ENCODE measurements around the gene PIAS1. TPM values are rescaled to one million over a fixed set of nuclear protein-coding genes. Genes with fewer than 3 reads are reported as not detected.
"Not testable (repeated sequence)": the region's sequence is repeated elsewhere in the genome, so short reads cannot be mapped to it uniquely, and the experiment has no call there.

PIAS1 gene
- total and polyA plus RNA-seq, 2 donors (not counting 3 experiments of a cell fraction or from before 2014, with no cell fraction given): 23.7 to 24.2 TPM

DNA sequence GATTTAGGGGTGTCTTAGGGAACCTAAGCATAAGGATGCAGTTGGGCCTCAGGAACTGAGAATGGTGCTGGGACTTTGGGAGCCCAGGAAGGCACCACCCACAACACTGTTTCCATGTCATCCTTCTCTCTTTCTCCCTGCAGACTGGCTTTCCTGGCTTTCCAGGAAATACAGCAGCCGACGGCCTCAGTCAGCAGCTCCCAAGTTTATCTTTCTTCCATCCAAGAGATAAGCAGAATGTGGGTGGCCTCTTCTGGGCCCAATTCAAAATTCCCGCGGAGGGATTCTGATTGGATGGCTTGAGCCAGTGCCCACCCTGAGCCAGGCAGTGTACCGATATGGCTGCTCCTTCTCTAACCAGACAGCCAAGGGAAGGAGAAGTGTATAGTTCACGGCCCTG, 179.9 kb downstream of the PIAS1 start:
- TF ChIP-seq, protein P1, sequence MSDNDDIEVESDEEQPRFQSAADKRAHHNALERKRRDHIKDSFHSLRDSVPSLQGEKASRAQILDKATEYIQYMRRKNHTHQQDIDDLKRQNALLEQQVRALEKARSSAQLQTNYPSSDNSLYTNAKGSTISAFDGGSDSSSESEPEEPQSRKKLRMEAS (IDR thresholded peaks at IDR 0.05; ENCODE audit: insufficient read depth, insufficient read length): no peak
- TF ChIP-seq GATA2 (IDR thresholded peaks at IDR 0.05; ENCODE audit: insufficient read depth, insufficient read length, low read depth, low read length) (no peak), FOS (IDR thresholded peaks at IDR 0.05; ENCODE audit: borderline replicate concordance, insufficient read depth, low read length) (no peak), POLR2AphosphoS5 (IDR thresholded peaks at IDR 0.05; ENCODE audit: insufficient read depth, low read depth, low read length) (no peak), MYC (IDR thresholded peaks at IDR 0.05; ENCODE audit: low read depth, low read length) (no peak), POLR2A (IDR thresholded peaks at IDR 0.05; ENCODE audit: low read depth, low read length) (no peak), JUN (IDR thresholded peaks at IDR 0.05; ENCODE audit: borderline replicate concordance, insufficient read depth, insufficient read length, low read depth) (no peak), EZH2 (IDR thresholded peaks at IDR 0.05; ENCODE audit: borderline replicate concordance, low read depth, low read length, severe bottlenecking) (no peak)
- TF ChIP-seq, protein P2, sequence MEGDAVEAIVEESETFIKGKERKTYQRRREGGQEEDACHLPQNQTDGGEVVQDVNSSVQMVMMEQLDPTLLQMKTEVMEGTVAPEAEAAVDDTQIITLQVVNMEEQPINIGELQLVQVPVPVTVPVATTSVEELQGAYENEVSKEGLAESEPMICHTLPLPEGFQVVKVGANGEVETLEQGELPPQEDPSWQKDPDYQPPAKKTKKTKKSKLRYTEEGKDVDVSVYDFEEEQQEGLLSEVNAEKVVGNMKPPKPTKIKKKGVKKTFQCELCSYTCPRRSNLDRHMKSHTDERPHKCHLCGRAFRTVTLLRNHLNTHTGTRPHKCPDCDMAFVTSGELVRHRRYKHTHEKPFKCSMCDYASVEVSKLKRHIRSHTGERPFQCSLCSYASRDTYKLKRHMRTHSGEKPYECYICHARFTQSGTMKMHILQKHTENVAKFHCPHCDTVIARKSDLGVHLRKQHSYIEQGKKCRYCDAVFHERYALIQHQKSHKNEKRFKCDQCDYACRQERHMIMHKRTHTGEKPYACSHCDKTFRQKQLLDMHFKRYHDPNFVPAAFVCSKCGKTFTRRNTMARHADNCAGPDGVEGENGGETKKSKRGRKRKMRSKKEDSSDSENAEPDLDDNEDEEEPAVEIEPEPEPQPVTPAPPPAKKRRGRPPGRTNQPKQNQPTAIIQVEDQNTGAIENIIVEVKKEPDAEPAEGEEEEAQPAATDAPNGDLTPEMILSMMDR (IDR thresholded peaks at IDR 0.05; ENCODE audit: extremely low read depth in 1 of 2, insufficient read depth in 1 of 2, low read depth in 1 of 2, low read length in 2 of 2): no peak
- H3K79me2 ChIP-seq (ENCODE audit: control insufficient read depth, insufficient read depth, low read length): peaks cover 1% of the 10 kb centered on the region
- H3K4me2 ChIP-seq (ENCODE audit: insufficient read depth, low read length): no peak overlapping the region
- no peak for FAIRE-seq
- peaks cover 4% of the 10 kb centered on the region for H3K4me1 ChIP-seq (ENCODE audit: control insufficient read depth, extremely low read depth, insufficient read depth, low read length)
- dilution Hi-C loops (cut with MboI; ENCODE audit: extremely low pct_ligation_motif_present, low sequenced_read_pairs): no loop called here
- ChIA-PET POLR2A (no interaction called here), CTCF (interaction anchor here (1.1 kb wide), 1 partner anchor 72 kb away, joined by 3 read pairs; no protein-coding TSS in a partner anchor)
- no peak overlapping the region for H2AFZ ChIP-seq (ENCODE audit: low read depth, low read length)
- no TSS peak for BruUV-seq (replicated peaks)
- intact Hi-C loops (cut with micrococcal nuclease): no loop called here
- no peaks in the 10 kb centered on the region for H4K20me1 ChIP-seq (replicated peaks; ENCODE audit: control insufficient read depth, extremely low read depth, insufficient read depth, low read length)
- H3K9ac ChIP-seq (replicated peaks; ENCODE audit: extremely low read depth, insufficient read depth, low read length): no peak overlapping the region
- H3K4me3 ChIP-seq (replicated peaks in 1 of 3; ENCODE audit: insufficient read depth in 1 of 3, low read depth in 1 of 3, low read length in 3 of 3): no peak overlapping the region
- no peak overlapping the region for H3K27ac ChIP-seq (ENCODE audit: insufficient read depth, low read depth, low read length)
- H3K27me3 ChIP-seq (ENCODE audit: control insufficient read depth in 2 of 2, insufficient read depth in 2 of 2, low read length in 2 of 2): no peaks in the 10 kb centered on the region
- no peak for DNase-seq (ENCODE audit: low read depth, low spot score)
- no peaks in the 10 kb centered on the region for H3K9me1 ChIP-seq (replicated peaks; ENCODE audit: control insufficient read depth, extremely low read depth, insufficient read depth, low read length)
- no peaks in the 10 kb centered on the region for H3K36me3 ChIP-seq (ENCODE audit: control insufficient read depth in 2 of 2, extremely low read depth in 1 of 2, insufficient read depth in 2 of 2, low read length in 2 of 2)
- H3K9me3 ChIP-seq (replicated peaks; ENCODE audit: control insufficient read depth, insufficient read depth, low read length): no peaks in the 10 kb centered on the region

DNA sequence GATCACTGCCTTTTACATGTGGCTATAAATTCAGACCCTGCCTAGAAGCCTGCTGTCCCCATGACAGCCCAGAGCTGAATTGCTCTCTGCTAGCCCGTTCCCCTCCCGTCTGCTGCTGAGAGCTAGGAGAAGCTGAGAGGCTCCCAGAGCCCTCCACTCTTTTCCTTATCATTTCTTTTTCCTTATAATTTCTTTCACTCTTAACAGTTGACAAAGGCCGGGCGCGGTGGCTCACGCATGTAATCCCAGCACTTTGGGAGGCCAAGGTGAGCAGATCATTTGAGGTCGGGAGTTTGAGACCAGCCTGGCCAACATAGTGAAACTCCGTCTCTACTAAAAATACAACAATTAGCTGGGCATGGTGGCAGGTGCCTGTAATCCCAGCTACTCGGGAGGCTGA, 180.4 kb downstream of the PIAS1 start:
- dilution Hi-C loops (cut with MboI; ENCODE audit: extremely low pct_ligation_motif_present, low sequenced_read_pairs); POLR2A ChIA-PET; H3K9me3 ChIP-seq (replicated peaks; ENCODE audit: control insufficient read depth, insufficient read depth, low read length); H3K4me3 ChIP-seq (replicated peaks in 1 of 3; ENCODE audit: insufficient read depth in 1 of 3, low read depth in 1 of 3, low read length in 3 of 3); BruUV-seq (replicated peaks); H3K4me1 ChIP-seq (ENCODE audit: control insufficient read depth, extremely low read depth, insufficient read depth, low read length); H3K79me2 ChIP-seq (ENCODE audit: control insufficient read depth, insufficient read depth, low read length); H3K4me2 ChIP-seq (ENCODE audit: insufficient read depth, low read length); DNase-seq (ENCODE audit: low read depth, low spot score); H2AFZ ChIP-seq (ENCODE audit: low read depth, low read length); H3K36me3 ChIP-seq (ENCODE audit: control insufficient read depth in 2 of 2, extremely low read depth in 1 of 2, insufficient read depth in 2 of 2, low read length in 2 of 2); H3K9ac ChIP-seq (replicated peaks; ENCODE audit: extremely low read depth, insufficient read depth, low read length); H3K27ac ChIP-seq (ENCODE audit: insufficient read depth, low read depth, low read length); H4K20me1 ChIP-seq (replicated peaks; ENCODE audit: control insufficient read depth, extremely low read depth, insufficient read depth, low read length); H3K9me1 ChIP-seq (replicated peaks; ENCODE audit: control insufficient read depth, extremely low read depth, insufficient read depth, low read length); FAIRE-seq; intact Hi-C loops (cut with micrococcal nuclease); H3K27me3 ChIP-seq (ENCODE audit: control insufficient read depth in 2 of 2, insufficient read depth in 2 of 2, low read length in 2 of 2): not testable (repeated sequence)
- CTCF ChIA-PET: interaction anchor here (1.1 to 2.5 kb wide), 2 partner anchors 18 to 72 kb away, joined by 3 to 8 read pairs; no protein-coding TSS in a partner anchor

Data from endothelial cell of umbilical vein (primary cell).